Mucosa of descending colon (tissue), 3 donors: ENCODE measurements around the gene RIOK1. TPM values are rescaled to one million over a fixed set of nuclear protein-coding genes. Genes with fewer than 3 reads are reported as not detected.
A peak's percentile ranks its signal among the peaks of the same experiment; 100 is the strongest.

Experiments used
- ATAC-seq: fragments of 200-7000 bp; cut with Tn5 transposase; one replicate; pipeline ENCODE4 v1.9.1; 2020; ENCODE audit warnings: mild to moderate bottlenecking, moderate library complexity
- DNase-seq, 3 donors: peaks; one replicate each; pipeline ENCODE4 v3.0.0-alpha.2; 2020
- H3K36me3 ChIP-seq: fragments of 200-600 bp; one replicate; pipeline ENCODE4 v1.8.0; 2021; ENCODE audit warnings: low read depth, mild to moderate bottlenecking
- H3K4me1 ChIP-seq: fragments of 200-600 bp; one replicate; pipeline ENCODE4 v1.8.0; 2021; ENCODE audit warnings: low read depth, mild to moderate bottlenecking
- H3K4me3 ChIP-seq: fragments of 200-600 bp; one replicate; pipeline ENCODE4 v1.8.0; 2021; ENCODE audit warnings: mild to moderate bottlenecking
- H3K9me3 ChIP-seq: fragments of 200-600 bp; one replicate; pipeline ENCODE4 v1.8.0; 2021; ENCODE audit warnings: mild to moderate bottlenecking
- intact Hi-C, 2 donors: fragments of 100-400 bp; cut with DNase I in 1 of 2; cut with micrococcal nuclease in 1 of 2; formaldehyde crosslinking; loops; one replicate each; pipeline versions ENCODE4 v1.11.0 to v1.11.1; 2022; cut with DNase I, micrococcal nuclease
- total RNA-seq, 3 donors: library from RNA; stranded (reverse); fragmentation: NEBNext Ultra II Directional in 2 of 3; extraction: Animal tissue kit (Norgen Biotek cat#: 25700) in 2 of 3; gene quantifications; one replicate each; pipeline versions ENCODE4 v1.2.1 to v1.2.4, GENCODE V29; 2021 to 2023
- TF ChIP-seq, protein P1 (sequence below): fragments of 200-600 bp; IDR thresholded peaks from one replicate; pipeline ENCODE4 v1.8.0; 2022; ENCODE audit warnings: antibody characterized with exemption, mild to moderate bottlenecking
- donor health status: DM: no; HTN: no; CAD: no; lungs with moderate emphysema.
- donor health status: DM: no; HTN: no; CAD: no.
- donor health status: DM: no; HTN: yes; CAD: no.

Gene RIOK1
- total RNA-seq, 3 donors from 2014 or later, result 12.1 to 19.8 (median 15.0) TPM

DNA sequence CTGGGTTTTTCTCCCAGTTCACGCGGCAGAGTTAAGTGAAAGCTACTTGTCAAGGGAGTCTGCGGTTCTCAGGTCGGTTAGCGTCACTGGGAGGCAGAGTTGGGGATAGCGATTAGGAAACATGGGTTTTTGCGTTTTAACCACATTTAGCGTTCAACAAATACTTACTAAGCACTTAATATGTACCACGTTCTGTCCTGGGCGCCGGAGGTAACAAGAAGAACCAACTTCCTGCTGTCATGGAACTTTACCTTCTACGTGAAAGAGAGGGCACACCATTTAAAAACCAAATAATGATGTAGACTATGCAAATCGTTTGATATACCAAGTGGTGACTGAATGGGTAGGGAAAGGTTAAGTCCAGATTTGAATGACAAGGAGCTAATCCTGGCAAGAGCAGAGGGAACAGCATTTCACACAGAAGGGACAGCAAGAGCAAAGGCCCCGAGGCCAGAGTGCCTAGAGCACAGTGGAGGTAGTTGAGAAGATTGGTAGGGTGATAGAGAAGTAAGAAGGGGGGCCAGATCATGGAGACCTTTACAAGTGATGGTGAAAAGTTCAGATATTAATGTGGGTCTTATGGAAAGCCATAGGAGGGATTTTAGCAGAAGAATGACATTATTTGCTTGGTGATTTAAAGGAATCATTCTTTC, 744 bp downstream of the RIOK1 start:
- H3K4me3 ChIP-seq, result peak overlapping the region; percentile 54
- peaks cover 19% of the 10 kb centered on the region for H3K4me1 ChIP-seq
- ATAC-seq, result no peak
- intact Hi-C loops, result loop anchor here in 1 of 2 donors (10.0 kb wide), 1 partner anchor 86 kb away; no protein-coding TSS in a partner anchor
- H3K9me3 ChIP-seq, result no peaks in the 10 kb centered on the region
- no peak for DNase-seq
- TF ChIP-seq, protein P1, sequence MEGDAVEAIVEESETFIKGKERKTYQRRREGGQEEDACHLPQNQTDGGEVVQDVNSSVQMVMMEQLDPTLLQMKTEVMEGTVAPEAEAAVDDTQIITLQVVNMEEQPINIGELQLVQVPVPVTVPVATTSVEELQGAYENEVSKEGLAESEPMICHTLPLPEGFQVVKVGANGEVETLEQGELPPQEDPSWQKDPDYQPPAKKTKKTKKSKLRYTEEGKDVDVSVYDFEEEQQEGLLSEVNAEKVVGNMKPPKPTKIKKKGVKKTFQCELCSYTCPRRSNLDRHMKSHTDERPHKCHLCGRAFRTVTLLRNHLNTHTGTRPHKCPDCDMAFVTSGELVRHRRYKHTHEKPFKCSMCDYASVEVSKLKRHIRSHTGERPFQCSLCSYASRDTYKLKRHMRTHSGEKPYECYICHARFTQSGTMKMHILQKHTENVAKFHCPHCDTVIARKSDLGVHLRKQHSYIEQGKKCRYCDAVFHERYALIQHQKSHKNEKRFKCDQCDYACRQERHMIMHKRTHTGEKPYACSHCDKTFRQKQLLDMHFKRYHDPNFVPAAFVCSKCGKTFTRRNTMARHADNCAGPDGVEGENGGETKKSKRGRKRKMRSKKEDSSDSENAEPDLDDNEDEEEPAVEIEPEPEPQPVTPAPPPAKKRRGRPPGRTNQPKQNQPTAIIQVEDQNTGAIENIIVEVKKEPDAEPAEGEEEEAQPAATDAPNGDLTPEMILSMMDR, result no peak
- no peaks in the 10 kb centered on the region for H3K36me3 ChIP-seq

DNA sequence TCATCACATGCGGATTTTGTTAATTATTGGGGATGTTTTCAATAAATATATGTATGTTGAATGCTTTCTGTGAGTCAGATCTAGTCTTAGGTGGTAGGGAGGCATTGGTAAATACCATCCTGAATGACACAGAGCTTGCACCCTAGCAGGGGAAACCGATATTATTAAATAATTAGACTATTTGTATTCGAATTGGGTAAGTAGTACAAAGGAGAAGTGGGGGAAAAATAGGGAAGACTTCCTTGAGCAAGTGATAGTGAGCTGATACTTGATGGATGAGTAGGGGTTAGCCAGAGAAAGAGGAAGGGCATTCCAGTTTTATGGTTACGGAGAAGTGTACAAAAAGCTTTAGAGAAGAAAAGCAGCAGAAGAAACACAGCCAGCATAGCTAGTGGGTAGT, 1.5 kb downstream of the RIOK1 start:
- TF ChIP-seq, protein P1, result no peak
- Histone ChIP-seq H3K4me1 (peaks cover 19% of the 10 kb centered on the region), H3K36me3 (no peaks in the 10 kb centered on the region), H3K9me3 (no peaks in the 10 kb centered on the region), H3K4me3 (no peak overlapping the region)
- intact Hi-C loops, result loop anchor here in 1 of 2 donors (10.0 kb wide), 1 partner anchor 86 kb away; no protein-coding TSS in a partner anchor
- ATAC-seq, result no peak
- no peak for DNase-seq

DNA sequence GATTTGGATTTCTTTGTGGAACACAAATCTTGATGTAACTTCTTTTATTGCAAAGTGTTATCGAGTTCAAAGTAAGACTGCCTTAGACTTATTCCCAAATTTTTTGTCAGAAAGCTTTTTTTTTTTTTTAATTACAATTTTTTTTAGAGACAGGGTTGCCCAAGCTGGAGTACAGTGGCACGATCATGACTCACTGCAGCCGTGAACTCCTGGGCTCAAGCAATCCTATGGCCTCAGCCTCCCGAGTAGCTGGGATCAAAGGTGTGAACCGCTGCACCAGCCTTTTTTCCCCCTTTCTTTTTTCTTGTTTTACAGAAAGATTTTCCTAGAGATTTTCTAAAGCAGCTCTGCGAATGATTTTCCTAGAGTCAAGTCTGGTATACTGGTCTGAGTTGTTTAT, 2.8 kb downstream of the RIOK1 start:
- H3K4me1 ChIP-seq, result peaks cover 19% of the 10 kb centered on the region
- intact Hi-C loops, result loop anchor here in 1 of 2 donors (10.0 kb wide), 1 partner anchor 88 kb away; no protein-coding TSS in a partner anchor

DNA sequence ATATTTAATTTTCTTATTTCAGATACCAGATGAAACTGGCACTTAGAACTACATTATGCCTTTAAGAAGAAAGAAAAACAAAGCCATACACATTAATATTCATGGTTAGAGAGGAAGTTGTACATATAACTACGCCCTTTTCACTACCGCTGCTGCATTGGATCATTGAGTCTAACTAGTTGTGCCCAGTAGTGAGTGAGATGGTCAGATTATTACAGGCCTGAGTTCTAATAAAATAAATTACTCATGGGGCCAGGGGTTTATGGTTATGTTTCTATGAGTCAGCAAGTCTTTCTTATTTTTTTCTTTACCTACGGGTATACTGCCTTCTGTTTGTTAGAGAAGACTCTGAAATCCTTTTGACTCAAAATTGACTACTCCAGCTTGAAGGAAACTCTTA, 11.5 kb downstream of the RIOK1 start:
- ATAC-seq, result peak; percentile 19
- Histone ChIP-seq H3K36me3 (no peaks in the 10 kb centered on the region), H3K4me3 (no peak overlapping the region), H3K9me3 (no peaks in the 10 kb centered on the region), H3K4me1 (no peaks in the 10 kb centered on the region)
- TF ChIP-seq, protein P1, result no peak
- no peak for DNase-seq
- intact Hi-C loops, result loop anchor here in 1 of 2 donors (10.0 kb wide), 1 partner anchor 194 kb away; the partner anchor contains the start of gene SNRNP48

More for the DNA sequence above, 2.8 kb downstream of the RIOK1 start:
- Histone ChIP-seq H3K4me3 (no peak overlapping the region), H3K36me3 (no peaks in the 10 kb centered on the region), H3K9me3 (no peaks in the 10 kb centered on the region)
- no peak for DNase-seq
- ATAC-seq, result no peak
- TF ChIP-seq, protein P1, result no peak

DNA sequence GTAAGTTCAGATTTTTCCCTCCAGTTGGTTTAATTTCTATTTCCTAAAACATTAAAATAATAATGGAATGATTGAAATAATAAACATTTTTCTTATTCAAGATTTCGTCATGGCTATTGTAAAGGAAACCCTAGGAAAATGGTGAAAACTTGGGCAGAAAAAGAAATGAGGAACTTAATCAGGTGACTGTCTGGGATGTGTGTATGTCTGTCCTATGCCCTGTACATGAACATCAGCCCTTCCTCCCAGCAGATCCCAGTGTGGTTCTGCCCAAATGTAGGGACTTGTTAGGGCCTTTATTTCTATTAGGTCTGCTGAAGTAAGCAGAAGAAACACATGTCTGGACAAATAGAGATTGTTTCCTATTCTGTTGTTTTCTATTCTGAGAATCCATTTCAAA, 13.1 kb downstream of the RIOK1 start:
- TF ChIP-seq, protein P1, result no peak
- Histone ChIP-seq H3K4me1 (no peaks in the 10 kb centered on the region), H3K36me3 (peaks cover 8% of the 10 kb centered on the region), H3K4me3 (no peak overlapping the region), H3K9me3 (no peaks in the 10 kb centered on the region)
- DNase-seq (no peak), ATAC-seq (no peak)
- intact Hi-C loops, result loop anchor here in 1 of 2 donors (10.0 kb wide), 1 partner anchor 192 kb away; the partner anchor contains the start of gene SNRNP48
